ENCODE data around the gene SLC15A5. TPM values are rescaled to one million over a fixed set of nuclear protein-coding genes. Genes with fewer than 3 reads are reported as not detected.

SLC15A5 gene
- total RNA-seq, 1 donor from 2014 or later: not detected

DNA sequence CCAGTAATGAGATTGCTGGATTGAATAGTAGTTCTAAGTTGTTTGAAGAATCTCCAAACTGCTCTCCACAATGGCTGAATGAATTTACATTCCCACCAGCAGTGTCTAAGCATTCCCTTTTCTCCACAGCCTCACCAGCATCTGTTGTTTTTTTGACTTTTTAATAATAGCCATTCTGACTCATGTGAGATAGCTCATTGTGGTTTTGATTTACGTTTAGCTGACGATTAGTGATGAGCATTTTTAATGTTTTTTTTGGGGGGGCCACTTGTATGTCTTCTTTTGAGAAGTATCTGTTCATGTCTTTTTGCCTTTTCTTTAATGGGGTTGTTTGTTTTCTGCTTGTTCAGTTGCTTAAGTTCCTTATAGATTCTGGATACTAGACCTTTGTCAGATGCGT, 8.1 kb upstream of the SLC15A5 start:
- no peak for DNase-seq (ENCODE audit: extremely low spot score in 2 of 2)
- Histone ChIP-seq H3K4me1 (no peaks in the 10 kb centered on the region), H3K36me3 (no peaks in the 10 kb centered on the region), H3K4me3 (no peak overlapping the region), H3K27me3 (no peaks in the 10 kb centered on the region), H3K27ac (no peak overlapping the region), H3K9me3 (no peaks in the 10 kb centered on the region)
- TF ChIP-seq POLR2AphosphoS5 (IDR thresholded peaks at IDR 0.05; ENCODE audit: insufficient read depth in 1 of 2, low read depth in 1 of 2) (no peak), POLR2A (IDR thresholded peaks at IDR 0.05) (no peak)
- TF ChIP-seq, protein P1, sequence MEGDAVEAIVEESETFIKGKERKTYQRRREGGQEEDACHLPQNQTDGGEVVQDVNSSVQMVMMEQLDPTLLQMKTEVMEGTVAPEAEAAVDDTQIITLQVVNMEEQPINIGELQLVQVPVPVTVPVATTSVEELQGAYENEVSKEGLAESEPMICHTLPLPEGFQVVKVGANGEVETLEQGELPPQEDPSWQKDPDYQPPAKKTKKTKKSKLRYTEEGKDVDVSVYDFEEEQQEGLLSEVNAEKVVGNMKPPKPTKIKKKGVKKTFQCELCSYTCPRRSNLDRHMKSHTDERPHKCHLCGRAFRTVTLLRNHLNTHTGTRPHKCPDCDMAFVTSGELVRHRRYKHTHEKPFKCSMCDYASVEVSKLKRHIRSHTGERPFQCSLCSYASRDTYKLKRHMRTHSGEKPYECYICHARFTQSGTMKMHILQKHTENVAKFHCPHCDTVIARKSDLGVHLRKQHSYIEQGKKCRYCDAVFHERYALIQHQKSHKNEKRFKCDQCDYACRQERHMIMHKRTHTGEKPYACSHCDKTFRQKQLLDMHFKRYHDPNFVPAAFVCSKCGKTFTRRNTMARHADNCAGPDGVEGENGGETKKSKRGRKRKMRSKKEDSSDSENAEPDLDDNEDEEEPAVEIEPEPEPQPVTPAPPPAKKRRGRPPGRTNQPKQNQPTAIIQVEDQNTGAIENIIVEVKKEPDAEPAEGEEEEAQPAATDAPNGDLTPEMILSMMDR (IDR thresholded peaks at IDR 0.05): no peak
- intact Hi-C loops (cut with DNase I): no loop called here

DNA sequence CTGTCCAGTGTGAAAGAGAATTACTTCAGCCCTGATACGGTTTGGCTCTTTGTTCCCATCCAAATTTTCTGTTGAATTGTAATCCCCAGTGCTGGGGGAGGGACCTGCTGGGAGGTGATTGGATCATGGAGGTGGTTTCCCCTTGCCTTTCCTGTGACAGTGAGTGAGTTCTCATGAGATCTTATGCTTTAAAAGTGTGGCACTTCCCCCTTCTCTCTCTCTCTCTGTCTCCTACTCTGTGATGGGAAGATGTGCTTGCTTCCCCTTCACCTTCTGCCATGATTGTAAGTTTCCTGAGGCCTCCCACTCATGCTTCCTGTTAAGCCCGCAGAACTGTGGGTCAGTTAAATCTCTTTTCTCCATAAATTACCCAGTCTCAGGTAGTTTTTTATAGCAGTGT, 5.5 kb upstream of the SLC15A5 start:
- H3K36me3 ChIP-seq: no peaks in the 10 kb centered on the region
- TF ChIP-seq, protein P1 (IDR thresholded peaks at IDR 0.05): no peak
- TF ChIP-seq POLR2A (IDR thresholded peaks at IDR 0.05) (no peak), POLR2AphosphoS5 (IDR thresholded peaks at IDR 0.05; ENCODE audit: insufficient read depth in 1 of 2, low read depth in 1 of 2) (no peak)
- H3K4me1 ChIP-seq: no peaks in the 10 kb centered on the region
- no peak overlapping the region for H3K27ac ChIP-seq
- intact Hi-C loops (cut with DNase I): no loop called here
- no peaks in the 10 kb centered on the region for H3K27me3 ChIP-seq
- no peaks in the 10 kb centered on the region for H3K9me3 ChIP-seq
- no peak overlapping the region for H3K4me3 ChIP-seq
- DNase-seq (ENCODE audit: extremely low spot score in 2 of 2): no peak

DNA sequence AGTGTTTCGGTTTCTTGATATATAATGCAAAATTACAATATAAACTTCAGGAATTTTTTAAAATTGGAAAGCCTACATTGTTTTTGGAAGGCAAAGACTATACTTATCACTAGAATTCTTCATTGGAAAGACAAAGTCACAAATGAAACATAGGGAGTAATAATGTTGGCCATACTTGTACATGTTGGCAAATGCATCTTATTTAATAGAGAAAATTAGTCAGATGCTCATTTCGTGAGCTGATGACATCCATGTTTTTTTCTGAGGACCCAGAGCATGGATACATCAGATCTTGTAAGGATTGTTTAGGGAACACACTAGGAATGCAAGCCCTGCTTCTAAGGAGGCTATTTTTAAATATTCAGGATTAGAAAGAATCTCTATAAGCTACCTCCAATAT, 4.6 kb upstream of the SLC15A5 start:
- no peaks in the 10 kb centered on the region for H3K27me3 ChIP-seq
- TF ChIP-seq, protein P1 (IDR thresholded peaks at IDR 0.05): no peak
- TF ChIP-seq POLR2A (IDR thresholded peaks at IDR 0.05): no peak
- TF ChIP-seq POLR2AphosphoS5 (IDR thresholded peaks at IDR 0.05; ENCODE audit: insufficient read depth in 1 of 2, low read depth in 1 of 2): no peak
- no peak for DNase-seq (ENCODE audit: extremely low spot score in 2 of 2)
- H3K36me3 ChIP-seq: no peaks in the 10 kb centered on the region
- no peaks in the 10 kb centered on the region for H3K9me3 ChIP-seq
- no peak overlapping the region for H3K27ac ChIP-seq
- no peak overlapping the region for H3K4me3 ChIP-seq
- H3K4me1 ChIP-seq: no peaks in the 10 kb centered on the region
- intact Hi-C loops (cut with DNase I): no loop called here

DNA sequence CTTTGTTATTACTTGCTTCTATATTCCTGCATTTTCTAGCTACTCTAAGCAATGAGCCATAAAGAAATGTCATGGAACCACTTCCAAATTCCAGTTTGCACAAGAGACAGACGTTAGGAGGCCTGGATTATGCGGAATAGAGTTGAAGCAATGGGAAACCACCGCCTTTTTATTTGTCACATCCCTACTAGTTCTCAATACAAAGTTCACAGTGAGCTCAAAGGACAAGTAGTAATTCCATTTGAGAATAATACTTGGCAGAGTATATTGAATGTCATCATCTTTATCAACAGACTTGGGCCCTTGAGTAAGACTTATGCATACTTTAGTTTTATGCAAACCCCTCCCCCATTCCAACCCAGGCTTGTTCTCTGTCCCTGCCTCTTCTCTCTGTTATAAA, 3.7 kb upstream of the SLC15A5 start:
- intact Hi-C loops (cut with DNase I): no loop called here

DNA sequence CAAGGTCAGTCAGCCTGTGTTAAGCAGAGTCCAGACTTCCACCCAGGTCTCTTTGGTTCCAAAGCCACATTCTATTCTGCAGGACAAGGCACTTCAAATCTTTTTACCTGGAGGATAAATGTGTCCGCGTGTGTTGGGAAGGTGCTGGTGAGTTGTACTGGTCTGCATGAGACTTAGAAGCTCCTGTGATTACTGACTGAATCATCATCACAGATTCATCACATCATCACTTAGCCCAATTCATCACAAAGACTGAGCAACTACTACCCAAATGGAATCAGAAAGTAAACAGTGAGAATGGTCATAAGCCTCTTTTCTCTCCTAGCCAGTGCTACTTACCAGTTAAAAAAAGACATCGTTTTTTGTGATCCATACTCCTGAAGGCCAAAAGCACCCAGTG, 5.3 kb downstream of the SLC15A5 start:
- intact Hi-C loops (cut with DNase I): no loop called here
- H3K9me3 ChIP-seq: no peaks in the 10 kb centered on the region
- DNase-seq (ENCODE audit: extremely low spot score in 2 of 2): no peak
- TF ChIP-seq, protein P1 (IDR thresholded peaks at IDR 0.05): no peak
- TF ChIP-seq POLR2AphosphoS5 (IDR thresholded peaks at IDR 0.05; ENCODE audit: insufficient read depth in 1 of 2, low read depth in 1 of 2): no peak
- no peak for TF ChIP-seq POLR2A (IDR thresholded peaks at IDR 0.05)
- H3K4me1 ChIP-seq: no peaks in the 10 kb centered on the region
- H3K36me3 ChIP-seq: no peaks in the 10 kb centered on the region
- H3K27me3 ChIP-seq: no peaks in the 10 kb centered on the region
- H3K4me3 ChIP-seq: no peak overlapping the region
- no peak overlapping the region for H3K27ac ChIP-seq

More for the DNA sequence above, 3.7 kb upstream of the SLC15A5 start:
- H3K27ac ChIP-seq: no peak overlapping the region
- H3K36me3 ChIP-seq: no peaks in the 10 kb centered on the region
- H3K4me1 ChIP-seq: no peaks in the 10 kb centered on the region
- H3K4me3 ChIP-seq: no peak overlapping the region
- H3K27me3 ChIP-seq: no peaks in the 10 kb centered on the region
- H3K9me3 ChIP-seq: no peaks in the 10 kb centered on the region
- DNase-seq (ENCODE audit: extremely low spot score in 2 of 2): no peak
- no peak for TF ChIP-seq POLR2AphosphoS5 (IDR thresholded peaks at IDR 0.05; ENCODE audit: insufficient read depth in 1 of 2, low read depth in 1 of 2)
- TF ChIP-seq, protein P1 (IDR thresholded peaks at IDR 0.05): no peak
- no peak for TF ChIP-seq POLR2A (IDR thresholded peaks at IDR 0.05)

Measured in vagina (tissue), 2 donors.